ENCODE measurements around the gene MREG.

The MREG gene

DNA sequence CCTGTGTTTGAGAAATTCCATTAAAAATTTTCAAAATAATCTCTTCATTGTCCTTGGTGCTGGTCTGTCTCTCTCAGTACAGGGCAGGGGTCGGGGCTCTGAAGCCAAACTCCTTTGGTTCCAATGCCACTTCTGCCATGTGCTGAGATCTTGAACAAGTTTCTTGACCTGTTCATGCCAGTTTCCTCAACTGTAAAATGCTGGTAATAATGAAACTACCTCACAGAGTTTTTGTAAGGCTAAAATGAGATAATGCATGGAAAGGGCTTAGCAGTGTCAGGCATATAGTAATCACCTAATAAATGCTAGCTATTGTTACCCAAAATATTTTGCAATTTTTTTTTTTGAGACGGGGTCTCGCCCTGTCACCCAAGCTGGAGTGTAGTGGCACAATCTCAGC lies 16.9 kb upstream of the MREG start:
- Histone ChIP-seq H3K27me3 (replicated peaks; ENCODE audit: control insufficient read depth, insufficient read depth, low read length) (no peaks in the 10 kb centered on the region), H3K36me3 (ENCODE audit: control insufficient read depth, insufficient read depth, low read length) (no peaks in the 10 kb centered on the region), H3K4me3 (replicated peaks; ENCODE audit: low read depth, low read length) (no peak overlapping the region; the same call in 1 of the 2 replicates)
- peak; percentile 49 for DNase-seq (ENCODE audit: extremely low read depth, insufficient read length)
- TF ChIP-seq, protein P1, sequence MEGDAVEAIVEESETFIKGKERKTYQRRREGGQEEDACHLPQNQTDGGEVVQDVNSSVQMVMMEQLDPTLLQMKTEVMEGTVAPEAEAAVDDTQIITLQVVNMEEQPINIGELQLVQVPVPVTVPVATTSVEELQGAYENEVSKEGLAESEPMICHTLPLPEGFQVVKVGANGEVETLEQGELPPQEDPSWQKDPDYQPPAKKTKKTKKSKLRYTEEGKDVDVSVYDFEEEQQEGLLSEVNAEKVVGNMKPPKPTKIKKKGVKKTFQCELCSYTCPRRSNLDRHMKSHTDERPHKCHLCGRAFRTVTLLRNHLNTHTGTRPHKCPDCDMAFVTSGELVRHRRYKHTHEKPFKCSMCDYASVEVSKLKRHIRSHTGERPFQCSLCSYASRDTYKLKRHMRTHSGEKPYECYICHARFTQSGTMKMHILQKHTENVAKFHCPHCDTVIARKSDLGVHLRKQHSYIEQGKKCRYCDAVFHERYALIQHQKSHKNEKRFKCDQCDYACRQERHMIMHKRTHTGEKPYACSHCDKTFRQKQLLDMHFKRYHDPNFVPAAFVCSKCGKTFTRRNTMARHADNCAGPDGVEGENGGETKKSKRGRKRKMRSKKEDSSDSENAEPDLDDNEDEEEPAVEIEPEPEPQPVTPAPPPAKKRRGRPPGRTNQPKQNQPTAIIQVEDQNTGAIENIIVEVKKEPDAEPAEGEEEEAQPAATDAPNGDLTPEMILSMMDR (IDR thresholded peaks at IDR 0.05; ENCODE audit: insufficient read depth, low read length, poor library complexity, severe bottlenecking): no peak

DNA sequence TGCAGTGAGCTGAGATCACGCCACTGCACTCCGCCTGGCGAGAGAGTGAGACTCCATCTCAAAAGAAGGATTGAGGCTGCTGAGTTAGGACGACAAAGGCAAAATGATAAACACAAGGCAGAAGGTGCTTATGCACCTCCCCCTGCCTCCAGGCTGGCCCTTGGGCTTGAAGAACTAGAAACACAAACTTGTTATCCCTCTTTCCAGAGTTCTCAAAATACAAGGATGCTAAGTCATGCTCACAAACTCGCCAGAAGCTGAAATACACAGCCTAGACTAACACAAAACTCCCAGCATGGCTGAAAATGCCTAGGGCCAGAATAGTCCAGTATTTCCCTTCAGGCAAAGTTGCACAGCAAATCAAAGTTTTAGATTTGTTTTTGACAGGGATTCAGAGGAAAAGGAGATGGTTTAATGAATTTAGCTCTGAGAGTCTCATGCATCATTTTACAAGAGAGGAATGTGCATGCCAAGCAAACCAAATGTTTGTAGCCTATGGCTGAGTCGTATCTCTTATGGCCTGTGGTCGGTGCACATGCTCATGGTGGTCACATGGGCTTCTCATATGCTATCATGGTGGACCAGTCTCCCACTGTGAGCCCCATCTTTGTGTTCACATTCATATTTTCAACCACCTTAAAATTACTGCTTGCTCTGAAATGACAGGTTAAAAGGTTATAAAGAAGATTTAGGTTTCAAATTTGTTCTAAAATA lies 16.2 kb upstream of the MREG start:
- Histone ChIP-seq H3K27me3 (replicated peaks; ENCODE audit: control insufficient read depth, insufficient read depth, low read length) (no peaks in the 10 kb centered on the region), H3K4me3 (replicated peaks; ENCODE audit: low read depth, low read length) (no peak overlapping the region), H3K36me3 (ENCODE audit: control insufficient read depth, insufficient read depth, low read length) (no peaks in the 10 kb centered on the region)
- TF ChIP-seq, protein P1 (IDR thresholded peaks at IDR 0.05; ENCODE audit: insufficient read depth, low read length, poor library complexity, severe bottlenecking): no peak
- no peak for DNase-seq (ENCODE audit: extremely low read depth, insufficient read length)

DNA sequence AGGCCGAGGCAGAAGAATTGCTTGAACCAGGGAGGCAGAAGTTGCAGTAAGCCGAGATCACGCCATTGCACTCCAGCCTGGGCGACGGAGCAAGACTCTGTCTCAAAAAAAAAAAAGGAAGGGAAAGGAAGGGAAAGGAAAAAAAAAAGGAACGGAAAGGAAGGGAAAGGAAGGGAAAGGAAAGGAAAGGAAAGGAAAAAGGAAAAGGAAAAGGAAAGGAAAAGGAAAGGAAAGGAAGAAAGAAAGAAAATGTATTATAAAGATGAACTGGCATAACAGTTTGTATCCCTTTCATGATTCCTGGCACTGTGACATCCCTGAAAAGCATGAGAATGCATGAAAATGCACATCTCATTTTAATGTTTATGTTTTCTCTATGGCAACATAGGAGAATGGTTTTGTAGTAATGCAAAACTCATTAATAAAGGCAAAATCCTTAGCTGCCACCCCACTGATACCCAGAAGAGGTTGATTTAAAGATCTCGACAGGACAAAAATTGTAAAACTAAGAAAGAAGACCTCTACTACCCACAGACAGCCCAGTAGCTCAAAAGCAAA lies 11.5 kb upstream of the MREG start:
- Histone ChIP-seq H3K4me3 (replicated peaks; ENCODE audit: low read depth, low read length) (no peak overlapping the region), H3K36me3 (ENCODE audit: control insufficient read depth, insufficient read depth, low read length) (no peaks in the 10 kb centered on the region), H3K27me3 (replicated peaks; ENCODE audit: control insufficient read depth, insufficient read depth, low read length) (no peaks in the 10 kb centered on the region)
- DNase-seq (ENCODE audit: extremely low read depth, insufficient read length): no peak
- TF ChIP-seq, protein P1 (IDR thresholded peaks at IDR 0.05; ENCODE audit: insufficient read depth, low read length, poor library complexity, severe bottlenecking): no peak

DNA sequence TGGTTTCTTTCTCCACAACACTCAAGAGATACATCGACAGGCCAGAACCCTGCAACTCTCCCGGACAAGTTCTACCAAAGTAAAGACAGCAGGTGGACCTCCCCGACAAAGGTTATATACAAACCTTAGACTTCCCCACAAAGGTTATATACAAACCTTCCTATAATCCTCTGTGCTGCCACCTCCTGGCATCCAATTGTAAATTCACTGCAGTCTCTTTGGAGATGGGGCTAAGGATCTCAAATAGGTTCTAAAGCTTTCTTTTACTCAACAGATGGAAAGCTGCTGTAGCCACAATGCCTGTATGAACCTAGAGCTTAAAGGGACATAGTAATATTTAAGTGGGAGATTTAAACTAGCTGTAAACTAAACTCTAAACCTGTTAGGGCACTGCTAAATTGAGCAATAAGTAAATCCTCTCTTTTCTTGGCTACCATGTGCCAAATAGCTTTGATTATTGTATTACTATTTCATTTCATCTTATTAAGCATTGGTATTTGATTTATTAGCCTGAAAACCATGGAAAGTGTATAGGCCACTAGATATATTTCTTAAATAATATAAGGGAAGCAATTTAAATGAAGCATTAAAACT lies 9.8 kb upstream of the MREG start:
- Histone ChIP-seq H3K27me3 (replicated peaks; ENCODE audit: control insufficient read depth, insufficient read depth, low read length) (no peaks in the 10 kb centered on the region), H3K4me3 (replicated peaks; ENCODE audit: low read depth, low read length) (no peak overlapping the region), H3K36me3 (ENCODE audit: control insufficient read depth, insufficient read depth, low read length) (no peaks in the 10 kb centered on the region)
- TF ChIP-seq, protein P1 (IDR thresholded peaks at IDR 0.05; ENCODE audit: insufficient read depth, low read length, poor library complexity, severe bottlenecking): peak; percentile 70
- no peak for DNase-seq (ENCODE audit: extremely low read depth, insufficient read length)

DNA sequence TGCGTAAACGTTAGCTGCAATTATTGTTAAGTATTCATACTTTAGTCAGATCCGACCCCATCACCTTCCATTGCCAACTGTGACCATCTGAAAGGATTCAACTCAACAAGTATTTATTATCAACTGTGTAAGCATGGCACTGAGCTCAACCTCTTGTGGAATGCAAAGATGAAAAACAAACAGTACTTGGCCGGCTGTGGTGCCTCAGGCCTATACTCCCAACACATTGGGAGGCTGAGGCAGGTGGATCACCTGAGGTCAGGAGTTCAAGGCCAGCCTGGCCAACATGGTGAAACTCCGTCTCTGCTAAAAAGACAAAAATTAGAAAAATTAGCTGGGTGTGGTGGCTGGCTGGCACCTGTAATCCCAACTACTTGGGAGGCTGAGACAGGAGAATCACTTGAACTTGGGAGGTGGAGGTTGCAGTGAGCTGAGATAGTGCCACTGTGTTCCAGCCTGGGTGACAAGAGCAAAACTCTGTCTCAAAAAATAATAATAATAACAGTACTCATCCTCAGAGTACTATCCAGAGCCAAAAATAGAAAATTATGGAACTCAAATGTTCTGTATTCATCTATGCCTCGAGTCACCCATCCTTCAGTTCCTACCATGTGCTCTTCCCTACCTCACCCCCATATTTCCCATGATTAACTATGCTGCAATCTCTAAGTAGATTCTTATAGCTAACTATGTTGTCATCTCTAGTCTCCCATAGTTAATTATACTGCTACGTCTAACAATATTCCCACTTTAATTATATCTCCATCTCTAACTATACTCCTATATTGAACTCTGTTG lies 8.6 kb upstream of the MREG start:
- Histone ChIP-seq H3K4me3 (replicated peaks; ENCODE audit: low read depth, low read length) (no peak overlapping the region), H3K36me3 (ENCODE audit: control insufficient read depth, insufficient read depth, low read length) (no peaks in the 10 kb centered on the region), H3K27me3 (replicated peaks; ENCODE audit: control insufficient read depth, insufficient read depth, low read length) (no peaks in the 10 kb centered on the region)
- TF ChIP-seq, protein P1 (IDR thresholded peaks at IDR 0.05; ENCODE audit: insufficient read depth, low read length, poor library complexity, severe bottlenecking): no peak
- DNase-seq (ENCODE audit: extremely low read depth, insufficient read length): no peak
